ENCODE measurements around the gene DCAF15.

DCAF15 gene

DNA sequence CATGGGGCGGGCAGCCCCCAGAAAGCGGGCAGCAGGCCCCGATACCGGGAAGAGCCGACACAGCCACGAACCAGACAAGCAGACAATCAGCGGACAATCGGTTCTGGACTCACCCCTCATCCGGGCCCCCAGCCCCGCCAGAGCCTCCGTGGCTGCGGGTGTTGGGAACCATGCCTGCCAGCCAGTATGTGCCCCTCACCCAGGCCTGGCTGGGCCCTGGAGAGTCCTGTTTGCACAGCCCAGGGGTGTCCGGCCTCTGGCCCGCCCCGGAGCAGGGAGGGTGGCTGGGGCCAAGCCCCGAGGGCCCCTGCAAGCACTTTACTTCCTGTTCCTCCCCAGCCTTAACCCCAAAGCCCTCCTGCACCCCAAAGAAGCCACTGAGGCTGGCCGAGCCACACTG lies 21.9 kb upstream of the DCAF15 start:
- in situ Hi-C loops (cut with MboI; ENCODE audit: low sequenced_read_pairs) = no loop called here

DNA sequence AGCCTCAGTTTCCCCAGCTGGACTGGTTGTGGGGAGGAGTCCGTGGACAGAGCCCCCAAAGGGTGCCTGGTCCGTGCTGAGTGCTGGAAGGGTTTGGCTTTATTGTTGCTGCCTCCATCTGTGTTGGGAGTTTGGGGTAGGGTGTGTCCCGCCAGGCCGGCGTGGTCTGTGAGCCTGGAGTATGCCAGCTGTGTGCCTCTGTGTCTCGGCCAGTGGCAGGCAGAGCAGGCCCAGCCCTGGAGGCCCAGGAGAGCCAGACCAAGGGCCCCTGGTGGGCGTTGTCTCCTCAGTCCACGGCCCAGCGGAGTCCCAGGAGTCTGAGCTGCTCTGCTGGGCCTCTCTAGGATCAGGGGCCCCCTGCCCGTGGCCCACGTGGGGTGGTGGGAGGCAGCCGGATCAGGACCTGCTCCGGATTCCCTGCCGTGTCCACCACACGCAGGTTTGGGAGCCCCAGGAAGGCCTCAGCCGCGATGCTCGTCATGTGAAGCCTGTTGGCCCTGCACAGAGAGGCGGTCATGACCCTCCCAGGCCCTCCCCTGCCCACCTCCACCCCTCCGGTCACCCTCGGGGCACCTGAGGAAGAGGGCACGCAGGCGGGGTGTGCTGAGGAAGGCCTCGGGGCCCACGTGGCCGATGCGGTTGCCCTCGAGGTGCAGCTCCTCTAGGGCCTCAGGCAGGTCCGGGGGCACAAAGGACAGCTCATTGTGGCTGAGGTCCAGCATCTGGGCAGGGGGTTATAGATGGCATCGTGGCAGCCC lies 20.7 kb upstream of the DCAF15 start:
- in situ Hi-C loops (cut with MboI; ENCODE audit: low sequenced_read_pairs) = no loop called here

DNA sequence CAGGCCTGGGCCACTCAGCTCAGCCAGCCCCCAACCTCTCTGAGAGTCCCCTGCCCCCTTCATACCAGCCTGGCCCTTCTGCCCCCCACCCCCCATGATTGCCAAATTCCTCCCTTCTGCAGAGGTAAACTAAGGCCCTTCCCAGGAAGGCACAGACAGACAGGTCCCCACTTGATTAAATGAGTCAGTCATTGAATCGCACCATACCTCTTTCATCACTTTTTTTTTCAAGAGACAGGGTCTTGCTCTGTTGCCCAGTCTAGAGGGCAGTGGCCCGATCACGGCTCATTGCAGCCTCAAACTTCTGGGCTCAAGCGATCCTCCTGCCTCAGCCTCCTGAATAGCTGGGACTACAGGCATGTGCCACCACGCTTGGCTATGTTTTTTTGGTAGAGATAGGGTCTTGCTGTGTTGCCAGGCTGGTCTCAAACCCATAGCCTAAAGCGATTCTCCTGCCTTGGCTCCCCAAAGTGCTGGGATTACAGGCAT lies 20.1 kb upstream of the DCAF15 start:
- in situ Hi-C loops (cut with MboI; ENCODE audit: low sequenced_read_pairs) = no loop called here

GRCh38 chr19:13932911-13933393 lies 19.4 kb upstream of the DCAF15 start:
- in situ Hi-C loops (cut with MboI; ENCODE audit: low sequenced_read_pairs) = no loop called here

DNA sequence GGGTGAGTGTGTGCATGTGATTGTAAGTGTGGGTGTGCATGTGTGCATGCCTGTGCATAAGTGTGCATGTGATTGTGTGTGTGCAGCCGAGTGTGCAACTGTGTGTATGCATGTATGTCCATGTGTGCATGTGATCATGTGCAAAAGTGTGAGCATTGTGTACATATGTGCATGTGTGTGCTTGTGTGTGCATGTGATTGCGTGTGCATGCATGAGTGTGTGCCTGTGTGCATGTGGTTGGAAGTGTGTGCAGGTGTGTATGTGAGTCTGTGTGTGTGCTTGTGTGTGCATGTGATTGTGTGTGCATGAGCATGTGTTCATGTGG lies 17.6 kb upstream of the DCAF15 start:
- in situ Hi-C loops (cut with MboI; ENCODE audit: low sequenced_read_pairs) = no loop called here

DNA sequence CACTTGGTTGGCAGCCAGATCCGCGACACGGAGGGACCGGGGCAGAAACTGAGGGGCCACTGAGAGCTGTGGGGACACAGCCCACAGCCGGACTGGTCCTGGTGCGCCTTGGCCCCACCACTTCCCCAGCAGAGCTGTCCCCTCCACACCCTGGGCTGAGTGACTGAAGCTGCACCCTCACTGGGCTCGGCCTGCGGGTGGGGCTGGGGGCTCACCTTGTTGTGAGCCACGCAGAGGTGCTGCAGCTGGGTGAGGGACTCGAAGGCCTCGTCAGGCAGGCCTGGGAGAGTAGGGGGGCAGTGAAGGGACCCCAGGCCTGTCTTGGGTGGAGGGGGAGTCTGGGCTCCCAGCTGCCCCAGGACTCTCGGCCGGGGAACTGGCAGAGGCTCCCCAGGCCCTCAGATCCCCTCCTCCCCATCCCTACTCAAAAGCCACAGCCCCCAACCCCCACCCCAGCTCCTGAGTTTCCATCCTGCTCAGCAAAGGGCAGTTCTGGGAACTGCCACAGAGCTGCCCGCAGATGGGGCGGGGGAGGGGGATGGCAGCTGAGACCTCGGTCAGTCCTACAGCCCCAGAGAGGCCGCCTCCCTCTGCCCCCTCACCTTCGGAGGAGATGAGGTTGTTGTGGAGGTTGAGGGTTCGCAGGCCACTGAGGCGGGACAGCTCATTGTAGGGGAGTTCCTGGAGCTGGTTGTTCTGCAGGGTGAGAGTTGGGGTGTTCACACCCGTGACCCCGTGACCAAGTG lies 16.4 kb upstream of the DCAF15 start:
- in situ Hi-C loops (cut with MboI; ENCODE audit: low sequenced_read_pairs) = no loop called here

DNA sequence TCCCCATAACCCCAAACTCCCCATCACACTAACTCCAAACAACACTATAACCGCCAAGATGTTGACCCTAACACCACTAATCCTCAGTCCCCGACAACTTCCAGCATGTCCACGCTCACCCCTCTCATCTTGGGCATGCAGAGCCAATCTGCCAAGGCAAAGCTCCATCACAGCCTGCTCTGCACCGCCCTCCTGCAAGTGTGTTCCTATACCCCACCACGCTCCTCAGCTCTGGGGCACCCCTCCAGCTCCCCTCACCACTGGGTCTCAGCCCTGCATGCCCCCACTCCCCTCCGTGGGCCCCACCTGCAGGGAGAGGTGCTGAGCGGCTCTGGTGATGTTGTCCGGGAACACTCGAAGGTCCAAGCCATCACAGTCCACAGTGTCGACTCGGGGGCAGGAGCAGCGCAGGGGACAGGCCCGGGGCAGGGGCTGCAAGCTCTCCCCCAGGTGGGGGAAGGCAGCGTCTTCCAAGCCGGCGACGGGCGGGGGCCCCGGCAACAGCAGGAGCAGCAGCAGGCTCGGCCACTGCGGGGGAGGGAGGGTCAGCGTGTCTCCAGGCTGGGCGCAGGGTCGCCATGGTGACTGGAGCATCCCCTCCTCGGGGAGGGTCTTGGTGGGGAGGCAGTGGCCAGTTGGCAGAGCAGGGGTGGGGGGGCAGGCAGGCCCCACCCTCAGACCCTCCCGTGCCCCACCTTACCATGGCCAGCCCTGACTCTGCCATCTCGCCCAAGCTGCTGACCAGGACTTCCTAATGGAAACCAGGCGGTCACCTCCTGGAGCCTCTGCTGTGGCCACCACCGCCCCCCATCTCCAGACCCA lies 14.6 kb upstream of the DCAF15 start:
- in situ Hi-C loops (cut with MboI; ENCODE audit: low sequenced_read_pairs) = no loop called here

DNA sequence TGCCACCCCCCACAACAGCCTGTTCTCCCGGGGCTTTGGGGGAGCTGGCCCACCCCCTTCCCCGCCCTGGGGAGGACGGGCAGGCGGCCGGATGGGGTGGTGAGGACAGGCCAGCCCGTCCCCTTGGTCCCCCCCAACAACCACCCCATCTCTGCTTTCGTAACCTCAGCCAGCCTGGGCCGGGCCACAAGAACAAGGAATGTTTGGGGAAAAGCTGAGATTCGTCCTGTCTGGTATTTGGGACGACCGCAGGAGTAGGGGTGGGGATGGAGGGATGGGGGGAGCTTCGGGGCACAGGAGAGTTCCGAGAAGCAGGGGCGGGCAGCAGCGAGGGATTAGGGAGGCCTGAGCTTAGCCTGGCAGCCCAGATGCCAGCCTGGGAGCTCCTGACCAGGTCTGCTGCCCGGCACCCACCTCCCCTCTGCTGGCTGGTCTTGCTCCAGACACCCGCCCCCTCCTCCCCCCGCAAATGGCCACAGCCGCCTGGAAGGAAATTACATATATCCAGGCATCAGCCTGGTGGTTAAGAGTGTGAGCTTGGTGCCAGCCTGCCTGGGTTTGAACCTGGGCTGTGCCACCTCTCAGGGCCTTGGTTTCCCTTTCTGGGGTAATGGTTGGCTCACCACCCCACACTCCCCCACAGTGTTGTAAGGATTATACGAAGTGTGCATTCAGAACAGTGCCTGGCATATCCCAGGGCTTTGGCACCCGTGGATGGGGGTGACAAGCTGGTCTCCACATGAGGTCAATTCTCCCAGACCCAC lies 13.8 kb upstream of the DCAF15 start, which contains the start of gene PODNL1:
PODNL1 (minus strand) TSS at position 117 of the 764 bp plus-strand sequence. CDS start 236 bp downstream, outside the sequence.
- in situ Hi-C loops (cut with MboI; ENCODE audit: low sequenced_read_pairs) = no loop called here

GRCh38 chr19:13942023-13942684 lies 10.2 kb upstream of the DCAF15 start:
- in situ Hi-C loops (cut with MboI; ENCODE audit: low sequenced_read_pairs) = no loop called here

DNA sequence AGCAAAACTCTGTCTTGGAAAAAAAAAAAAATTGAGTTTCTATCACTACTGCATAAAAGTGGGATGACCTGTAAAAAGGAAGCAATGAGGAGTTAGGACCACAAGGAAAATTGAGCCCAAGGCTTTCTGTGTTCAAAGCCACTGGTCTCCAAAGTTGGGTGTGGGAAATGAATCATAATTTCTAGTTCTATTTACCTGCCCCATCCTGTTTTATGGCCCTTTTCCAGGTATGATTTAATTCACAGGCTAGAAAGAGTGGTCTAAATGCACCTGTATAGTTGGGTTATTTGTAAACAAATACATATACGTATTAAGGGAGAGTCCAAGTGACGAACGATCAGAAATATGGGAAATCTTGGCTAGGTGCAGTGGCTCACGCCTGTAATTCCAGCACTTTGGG lies 5.9 kb upstream of the DCAF15 start:
- in situ Hi-C loops (cut with MboI; ENCODE audit: low sequenced_read_pairs) = no loop called here

DNA sequence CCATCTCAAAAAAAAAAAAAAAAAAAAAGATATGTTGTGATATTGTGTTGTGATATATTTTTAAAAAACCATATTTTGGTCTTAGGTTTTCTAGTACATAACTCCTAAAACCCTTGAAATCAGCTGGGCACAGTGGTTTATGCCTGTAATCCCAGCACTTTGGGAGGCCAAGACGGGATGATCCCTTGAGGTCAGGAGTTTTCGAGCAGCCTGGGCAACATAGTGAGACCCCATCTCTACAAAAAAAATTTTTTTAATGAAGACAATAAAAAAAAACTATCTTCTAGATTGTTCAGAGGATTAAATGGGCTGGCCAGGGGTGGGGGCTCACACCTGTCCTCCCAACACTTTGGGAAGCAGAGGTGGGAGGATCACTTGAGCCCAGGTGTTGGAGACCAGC lies 1.3 kb upstream of the DCAF15 start:
- in situ Hi-C loops (cut with MboI; ENCODE audit: low sequenced_read_pairs) = no loop called here

DNA sequence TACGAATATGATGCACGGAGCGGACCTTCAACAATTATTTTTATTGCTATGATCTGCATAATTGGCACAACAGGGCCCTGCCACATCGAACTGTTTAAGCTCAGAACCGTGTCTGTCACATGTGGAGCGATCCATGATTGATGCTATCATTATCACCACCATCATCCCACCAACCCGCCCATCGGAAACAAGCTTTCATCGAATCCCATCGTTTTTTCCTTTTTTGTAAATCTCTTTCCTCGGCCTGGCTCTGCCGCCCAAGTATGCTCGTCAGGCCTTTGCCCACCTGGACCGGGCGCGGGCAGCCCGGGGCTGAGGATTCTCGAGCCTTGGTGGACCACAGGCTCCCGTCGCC lies 533 bp upstream of the DCAF15 start:
- in situ Hi-C loops (cut with MboI; ENCODE audit: low sequenced_read_pairs) = no loop called here

GRCh38 chr19:13952931-13953531 lies 722 bp downstream of the DCAF15 start:
- in situ Hi-C loops (cut with MboI; ENCODE audit: low sequenced_read_pairs) = no loop called here

GRCh38 chr19:13954185-13954584 lies 1.9 kb downstream of the DCAF15 start:
- in situ Hi-C loops (cut with MboI; ENCODE audit: low sequenced_read_pairs) = no loop called here

GRCh38 chr19:13955662-13956364 lies 3.5 kb downstream of the DCAF15 start:
- in situ Hi-C loops (cut with MboI; ENCODE audit: low sequenced_read_pairs) = no loop called here

GRCh38 chr19:13956365-13956744 lies 4.0 kb downstream of the DCAF15 start:
- in situ Hi-C loops (cut with MboI; ENCODE audit: low sequenced_read_pairs) = no loop called here

DNA sequence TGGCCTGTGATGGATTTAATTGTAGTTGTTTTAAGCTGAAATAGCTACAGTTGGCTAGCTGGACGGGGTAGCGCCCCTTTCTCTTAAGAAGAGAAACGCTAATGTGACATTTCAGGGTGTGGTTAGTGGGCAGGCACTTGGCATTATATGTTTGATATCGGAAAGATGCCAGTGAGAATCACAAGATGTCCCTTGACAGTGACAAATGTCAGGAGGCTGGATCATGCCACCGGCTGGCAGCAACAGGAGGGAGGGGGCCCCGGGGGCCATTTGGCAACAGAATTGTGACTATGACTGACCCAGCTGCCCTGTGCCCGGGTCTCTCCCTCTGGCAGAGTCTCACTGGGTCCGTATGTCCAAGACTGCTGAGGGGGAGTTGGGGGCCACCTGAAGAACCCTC lies 4.7 kb downstream of the DCAF15 start:
- in situ Hi-C loops (cut with MboI; ENCODE audit: low sequenced_read_pairs) = no loop called here

- in situ Hi-C loops (cut with MboI; ENCODE audit: low sequenced_read_pairs) = no loop called here
These were observed 5.7 kb downstream of the DCAF15 start for GRCh38 chr19:13958043-13958442.
